ENCODE measurements around the gene F9. TPM values are rescaled to one million over a fixed set of nuclear protein-coding genes. Genes with fewer than 3 reads are reported as not detected.

F9 gene
- total RNA-seq, 1 donor from 2014 or later: not detected

GRCh38 chrX:139554991-139555675 lies 24.6 kb downstream of the F9 start:
- Mint-ChIP-seq H3K36me3 (ENCODE audit: low read depth, unreplicated experiment) (no peaks in the 10 kb centered on the region), H3K4me3 (ENCODE audit: unreplicated experiment) (no peak overlapping the region), H3K27me3 (ENCODE audit: unreplicated experiment) (no peaks in the 10 kb centered on the region), H3K27ac (ENCODE audit: unreplicated experiment) (no peak overlapping the region), H3K9me3 (ENCODE audit: unreplicated experiment) (no peaks in the 10 kb centered on the region), H3K4me1 (ENCODE audit: unreplicated experiment) (peaks cover 4% of the 10 kb centered on the region)
- DNase-seq (ENCODE audit: low spot score): no peak
- no peak for TF ChIP-seq CTCF (IDR thresholded peaks at IDR 0.05; ENCODE audit: unreplicated experiment)

- Mint-ChIP-seq H3K27me3 (ENCODE audit: unreplicated experiment) (no peaks in the 10 kb centered on the region), H3K9me3 (ENCODE audit: unreplicated experiment) (no peaks in the 10 kb centered on the region), H3K4me1 (ENCODE audit: unreplicated experiment) (no peaks in the 10 kb centered on the region), H3K36me3 (ENCODE audit: low read depth, unreplicated experiment) (no peaks in the 10 kb centered on the region), H3K4me3 (ENCODE audit: unreplicated experiment) (no peak overlapping the region), H3K27ac (ENCODE audit: unreplicated experiment) (no peak overlapping the region)
- peak; percentile 41 for DNase-seq (ENCODE audit: low spot score)
- TF ChIP-seq CTCF (IDR thresholded peaks at IDR 0.05; ENCODE audit: unreplicated experiment): peak; percentile 44
These were observed 29.0 kb downstream of the F9 start for GRCh38 chrX:139559383-139560042.

GRCh38 chrX:139560221-139560620 lies 29.7 kb downstream of the F9 start:
- TF ChIP-seq CTCF (IDR thresholded peaks at IDR 0.05; ENCODE audit: unreplicated experiment): no peak
- no peaks in the 10 kb centered on the region for H3K27me3 Mint-ChIP-seq (ENCODE audit: unreplicated experiment)
- H3K27ac Mint-ChIP-seq (ENCODE audit: unreplicated experiment): no peak overlapping the region
- H3K4me3 Mint-ChIP-seq (ENCODE audit: unreplicated experiment): no peak overlapping the region
- no peak for DNase-seq (ENCODE audit: low spot score)
- H3K36me3 Mint-ChIP-seq (ENCODE audit: low read depth, unreplicated experiment): no peaks in the 10 kb centered on the region
- H3K9me3 Mint-ChIP-seq (ENCODE audit: unreplicated experiment): no peaks in the 10 kb centered on the region
- no peaks in the 10 kb centered on the region for H3K4me1 Mint-ChIP-seq (ENCODE audit: unreplicated experiment)

GRCh38 chrX:139563251-139563650 lies 32.7 kb downstream of the F9 start:
- no peak overlapping the region for H3K4me3 Mint-ChIP-seq (ENCODE audit: unreplicated experiment)
- H3K27ac Mint-ChIP-seq (ENCODE audit: unreplicated experiment): no peak overlapping the region
- H3K36me3 Mint-ChIP-seq (ENCODE audit: low read depth, unreplicated experiment): no peaks in the 10 kb centered on the region
- H3K9me3 Mint-ChIP-seq (ENCODE audit: unreplicated experiment): no peaks in the 10 kb centered on the region
- no peak for TF ChIP-seq CTCF (IDR thresholded peaks at IDR 0.05; ENCODE audit: unreplicated experiment)
- no peak for DNase-seq (ENCODE audit: low spot score)
- H3K27me3 Mint-ChIP-seq (ENCODE audit: unreplicated experiment): no peaks in the 10 kb centered on the region
- no peaks in the 10 kb centered on the region for H3K4me1 Mint-ChIP-seq (ENCODE audit: unreplicated experiment)

- DNase-seq (ENCODE audit: low spot score): no peak
- Mint-ChIP-seq H3K27me3 (ENCODE audit: unreplicated experiment) (no peaks in the 10 kb centered on the region), H3K9me3 (ENCODE audit: unreplicated experiment) (no peaks in the 10 kb centered on the region), H3K4me1 (ENCODE audit: unreplicated experiment) (no peaks in the 10 kb centered on the region), H3K27ac (ENCODE audit: unreplicated experiment) (no peak overlapping the region), H3K4me3 (ENCODE audit: unreplicated experiment) (no peak overlapping the region), H3K36me3 (ENCODE audit: low read depth, unreplicated experiment) (no peaks in the 10 kb centered on the region)
- no peak for TF ChIP-seq CTCF (IDR thresholded peaks at IDR 0.05; ENCODE audit: unreplicated experiment)
These were observed 36.4 kb downstream of the F9 start for GRCh38 chrX:139566981-139567380.

Data from endothelial cell (in vitro differentiated cells).